Inflammatory macrophage treated with lipopolysaccharide for 1 hour (primary cell): ENCODE results near the gene NMRAL1.

Experiments
- DNase-seq, 2 donors: peaks; one replicate each; pipeline ENCODE4 v3.0.0-alpha.2; 2020 to 2022

Gene NMRAL1

DNA sequence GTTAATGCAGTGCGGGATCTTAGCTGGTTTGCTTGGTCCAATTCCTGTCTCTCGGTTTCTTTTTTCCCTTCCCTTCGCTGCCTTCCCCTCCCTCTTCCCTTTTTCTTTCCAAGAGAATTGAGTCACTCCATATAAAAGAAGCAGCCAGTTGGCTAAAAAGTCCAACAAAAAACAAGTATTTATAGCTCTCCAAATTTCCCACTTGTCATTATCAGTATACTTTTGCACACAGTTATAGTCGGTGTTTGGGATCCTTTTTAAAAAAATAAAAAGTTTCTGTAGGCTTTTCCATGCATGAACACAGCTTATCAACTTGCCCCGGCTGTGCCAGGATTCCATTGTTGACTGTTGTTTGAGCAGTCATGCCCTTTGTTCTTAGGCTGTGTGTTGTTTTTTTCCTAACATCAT is 26.6 kb upstream of the NMRAL1 start:
- DNase-seq, result no peak

DNA sequence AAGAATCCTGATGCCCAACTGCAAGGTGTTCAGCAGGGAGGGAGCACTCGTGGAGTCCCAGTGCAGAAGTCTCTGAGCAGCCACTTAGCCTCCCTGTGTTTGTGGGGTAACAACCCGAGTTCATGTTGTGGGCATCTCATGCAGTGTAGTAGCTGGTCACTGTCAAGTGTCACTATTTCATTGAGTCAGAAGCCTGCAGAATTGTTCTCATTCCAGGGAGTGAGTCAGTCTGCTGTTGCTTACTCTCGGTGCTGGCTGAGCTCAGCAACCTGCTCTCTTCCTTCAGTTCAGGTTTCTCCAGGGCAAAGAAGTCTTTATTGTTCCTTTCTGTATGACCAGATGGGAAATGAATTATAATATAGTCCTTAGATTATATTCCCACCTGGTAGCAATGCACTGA is 25.8 kb upstream of the NMRAL1 start:
- peak in 1 of 2 donors; percentile 25 for DNase-seq

DNA sequence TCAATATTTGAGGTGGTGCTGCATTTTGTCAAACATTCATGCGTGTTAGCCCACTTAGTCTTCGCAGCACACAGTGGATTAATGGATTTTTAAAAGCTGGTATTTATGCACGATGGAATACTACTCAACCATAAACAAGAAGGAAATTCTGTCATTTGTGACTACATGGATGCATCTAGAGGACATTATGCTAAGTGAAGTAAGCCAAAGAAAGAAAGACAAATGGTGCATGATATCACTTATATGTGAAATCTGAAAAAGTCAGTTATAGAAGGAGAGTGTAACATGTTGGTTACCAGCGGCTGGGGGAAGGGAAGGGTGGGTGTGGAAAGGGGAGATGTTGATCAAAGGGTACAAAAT is 24.8 kb upstream of the NMRAL1 start:
- no peak for DNase-seq

DNA sequence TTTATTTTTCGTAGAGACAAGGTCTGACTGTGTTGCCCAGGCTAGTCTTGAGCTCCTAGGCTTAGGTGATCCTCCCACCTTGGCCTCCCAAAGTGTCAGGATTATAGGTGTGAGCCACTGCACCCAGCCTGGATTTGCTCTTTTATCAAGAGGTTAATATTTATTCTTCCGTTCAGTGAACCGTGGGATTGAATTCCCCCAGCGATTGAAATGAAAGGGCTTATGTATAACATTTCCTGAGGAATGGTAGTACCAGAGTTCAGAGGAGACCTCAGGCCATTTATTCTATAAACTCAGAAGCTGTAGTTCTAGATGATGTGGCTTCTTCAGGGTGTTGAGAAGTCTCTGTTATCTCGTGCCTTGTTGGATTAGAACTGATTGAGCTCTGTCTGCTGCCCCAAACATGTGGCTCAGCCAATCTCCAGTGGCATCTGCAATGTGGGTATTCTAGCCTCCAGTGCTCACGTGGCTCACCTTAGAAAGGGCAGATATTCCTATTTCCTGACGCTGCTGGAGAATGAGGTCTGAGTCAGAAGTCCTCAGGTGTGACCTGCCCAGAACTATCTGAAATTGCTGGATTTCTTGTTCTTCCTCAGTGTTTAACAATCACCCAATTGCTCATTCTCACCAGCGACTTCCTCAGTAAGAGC is 24.2 kb upstream of the NMRAL1 start:
- no peak for DNase-seq

DNA sequence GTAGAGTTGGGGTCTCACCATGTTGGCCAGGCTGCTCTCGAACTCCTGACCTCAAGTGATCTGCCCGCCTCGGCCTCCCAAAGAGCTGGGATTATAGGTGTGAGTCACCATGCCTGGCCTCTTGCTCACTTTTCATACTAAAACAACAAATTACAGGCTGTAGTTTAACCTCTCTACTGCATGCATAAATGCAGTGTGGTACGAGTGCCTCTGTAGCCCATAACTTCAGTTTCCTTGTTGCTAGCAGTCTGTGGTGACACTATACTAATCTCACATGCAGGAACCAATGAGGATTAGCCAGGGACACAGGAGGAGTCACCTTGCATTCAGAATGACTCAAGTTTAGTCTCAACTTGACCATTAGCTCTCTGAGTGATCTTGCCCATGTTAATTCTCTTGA is 21.9 kb upstream of the NMRAL1 start:
- no peak for DNase-seq

DNA sequence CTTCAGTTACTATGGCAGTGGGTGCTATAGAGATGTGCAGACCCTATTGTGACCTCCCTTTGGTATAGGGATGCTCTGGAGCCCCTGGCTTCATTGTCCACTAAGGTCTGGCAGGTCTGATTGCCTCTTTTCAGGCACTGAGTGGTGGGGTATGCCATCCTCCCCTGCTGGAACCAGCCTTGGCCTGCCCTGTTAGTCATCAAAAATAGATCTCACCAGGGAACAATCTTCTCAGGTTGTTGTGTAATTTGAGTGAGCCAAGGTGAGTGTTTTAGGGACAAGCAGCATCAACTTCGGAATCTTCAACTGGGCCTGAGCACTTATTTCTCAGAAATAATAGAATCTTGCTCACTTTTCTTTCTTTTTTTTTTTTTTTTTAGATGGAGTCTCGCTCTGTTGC is 21.3 kb upstream of the NMRAL1 start:
- no peak for DNase-seq

DNA sequence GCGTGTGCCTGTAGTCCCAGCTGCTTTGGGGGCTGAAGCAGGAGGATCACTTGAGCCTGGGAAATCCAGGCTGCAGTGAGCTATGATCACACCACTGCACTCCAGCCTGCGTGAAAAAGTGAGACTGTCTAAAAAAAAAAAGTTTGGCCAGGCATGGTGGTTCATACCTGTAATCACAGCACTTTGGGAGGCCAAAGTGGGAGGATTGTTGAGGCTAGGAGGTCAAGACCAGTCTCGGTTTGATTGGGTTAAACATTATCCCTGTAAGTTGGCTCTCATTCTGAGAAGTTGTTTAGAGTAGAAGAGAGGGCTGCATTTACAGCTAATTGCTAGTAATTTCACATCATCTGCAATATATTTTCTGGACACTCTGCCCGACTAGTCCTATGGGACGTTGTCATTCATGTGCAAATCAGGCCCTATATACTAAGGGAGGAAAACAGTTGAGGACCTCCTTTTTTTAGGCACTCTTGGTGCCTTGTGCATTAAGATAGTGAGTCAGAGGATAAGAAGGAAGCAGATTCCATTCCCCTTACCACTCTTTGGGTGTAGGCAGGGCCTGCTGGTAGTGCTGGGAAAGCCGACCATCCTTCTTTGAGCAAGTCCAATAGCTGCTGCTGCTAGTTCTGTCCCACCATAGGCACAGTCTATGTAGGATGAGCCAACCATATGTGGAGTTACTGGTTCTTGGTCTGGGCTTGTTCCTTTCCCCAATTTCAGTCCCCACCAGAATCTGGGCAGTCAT is 20.5 kb upstream of the NMRAL1 start:
- no peak for DNase-seq

DNA sequence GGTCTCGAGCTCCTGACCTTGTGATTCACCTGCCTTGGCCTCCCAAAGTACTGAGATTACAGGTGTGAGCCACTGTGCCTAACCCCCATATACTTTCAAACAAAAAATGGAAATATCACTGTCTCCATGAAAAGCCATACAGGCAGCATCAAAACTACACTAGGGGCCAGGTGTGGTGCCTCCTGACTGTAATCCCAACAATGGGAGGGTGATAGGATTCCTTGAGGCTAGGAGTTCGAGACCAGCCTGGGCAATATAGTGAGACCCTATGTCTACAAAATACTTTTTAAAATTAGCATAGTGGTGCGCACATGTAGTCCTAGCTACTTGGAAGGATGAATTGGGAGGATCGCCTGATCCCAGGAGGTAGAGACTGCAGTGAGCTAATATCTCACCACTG is 17.5 kb upstream of the NMRAL1 start:
- no peak for DNase-seq

DNA sequence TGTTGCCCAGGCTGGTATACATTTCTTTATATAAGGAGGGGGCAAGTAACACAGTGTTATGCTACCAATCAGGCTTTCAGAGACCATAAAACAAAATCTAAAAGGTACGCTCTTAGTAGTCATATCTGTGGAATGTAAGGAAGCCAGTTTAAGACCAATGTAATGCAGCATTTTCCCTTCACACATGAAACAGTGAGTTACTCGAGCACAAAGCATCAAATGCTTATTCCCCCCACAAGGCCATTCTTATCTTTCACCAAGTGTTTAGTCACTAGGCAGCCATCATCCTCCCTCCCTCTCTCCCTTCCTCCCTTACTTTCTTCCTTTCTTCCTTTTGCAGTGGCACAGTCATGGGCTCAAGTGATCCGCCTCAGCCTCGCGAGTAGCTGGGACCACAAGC is 14.6 kb upstream of the NMRAL1 start:
- DNase-seq, result no peak

DNA sequence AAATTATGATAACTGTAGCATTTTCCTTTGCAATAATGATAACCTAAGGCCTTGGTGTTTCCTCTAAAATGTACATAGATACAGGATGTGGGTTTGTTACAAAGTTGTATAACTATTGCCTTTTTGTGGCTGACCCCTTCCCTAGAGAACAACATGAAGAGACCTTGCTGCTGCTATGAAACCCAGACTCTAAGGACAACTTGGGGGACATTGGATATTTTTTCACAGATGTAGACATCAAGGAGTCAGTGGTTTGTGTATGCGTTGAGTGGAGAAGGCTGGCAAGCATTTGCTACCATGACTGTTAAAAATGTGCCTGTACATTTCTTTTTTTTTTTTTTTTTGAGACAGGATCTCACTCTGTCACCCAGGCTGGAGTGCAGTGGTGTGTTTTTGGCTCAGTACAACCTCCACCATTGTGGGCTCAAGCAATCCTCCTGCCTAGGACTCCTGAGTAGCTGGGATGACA is 14.1 kb upstream of the NMRAL1 start:
- DNase-seq, result no peak

DNA sequence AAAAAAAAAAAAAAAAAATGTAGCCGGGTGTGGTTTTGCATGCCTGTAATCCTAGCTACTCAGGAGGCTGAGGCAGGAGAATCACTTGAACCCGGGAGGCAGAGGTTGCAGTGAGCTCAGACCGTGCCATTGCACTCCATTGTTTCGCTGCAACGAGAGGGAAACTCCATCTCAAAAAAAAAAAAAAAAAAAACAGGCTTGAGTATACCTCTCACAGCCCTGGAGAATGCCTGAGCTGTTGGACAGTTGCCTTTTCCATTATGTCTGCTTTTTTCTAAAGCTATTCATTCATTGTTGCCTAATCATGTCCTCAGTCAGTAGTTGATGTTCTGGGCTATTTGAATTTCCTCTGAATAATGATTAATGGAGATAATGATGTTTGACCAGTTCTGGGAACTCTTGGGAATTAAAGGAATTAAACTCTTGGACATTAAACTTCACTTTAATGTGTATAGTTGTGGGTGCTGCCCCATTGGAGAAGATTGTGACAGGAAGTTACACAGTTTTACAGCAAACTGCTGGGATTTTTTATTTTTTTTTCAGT is 13.6 kb upstream of the NMRAL1 start:
- no peak for DNase-seq

DNA sequence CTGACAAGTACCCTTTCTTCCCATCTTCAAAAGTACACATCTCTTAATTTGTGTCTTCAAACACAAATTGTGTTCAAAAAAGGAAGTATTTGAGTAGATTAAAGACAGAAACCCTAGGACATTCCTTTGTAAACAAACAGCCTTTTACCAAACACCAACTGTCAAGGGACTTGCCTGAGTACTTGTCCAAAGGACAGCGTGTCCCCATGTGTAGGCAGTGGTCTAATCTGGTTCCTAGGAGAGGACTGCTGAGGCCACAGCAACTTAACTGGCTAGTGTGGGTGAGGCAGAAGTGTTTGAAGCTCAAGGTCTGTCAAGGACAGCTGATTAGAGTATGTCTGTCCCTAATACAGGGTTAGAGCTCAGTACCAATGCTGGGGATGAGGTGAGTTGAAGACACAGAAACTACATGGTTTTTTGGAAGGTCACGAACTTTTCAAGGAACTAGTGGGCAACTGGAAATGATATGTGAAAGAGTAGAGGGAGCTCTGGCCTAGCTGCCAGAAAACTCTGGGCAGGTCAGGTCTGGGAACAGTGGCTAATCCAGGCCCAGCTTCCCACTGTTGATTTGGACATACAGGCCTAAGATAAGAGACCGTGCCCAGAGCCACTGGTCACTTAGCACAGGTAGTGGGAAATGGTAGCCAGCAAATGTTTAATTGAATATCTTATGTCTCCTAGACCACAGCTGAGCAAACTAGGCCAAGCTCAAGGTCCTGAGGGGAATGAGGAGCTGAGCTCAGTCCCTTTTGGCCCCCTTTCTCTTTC is 11.9 kb upstream of the NMRAL1 start:
- no peak for DNase-seq

DNA sequence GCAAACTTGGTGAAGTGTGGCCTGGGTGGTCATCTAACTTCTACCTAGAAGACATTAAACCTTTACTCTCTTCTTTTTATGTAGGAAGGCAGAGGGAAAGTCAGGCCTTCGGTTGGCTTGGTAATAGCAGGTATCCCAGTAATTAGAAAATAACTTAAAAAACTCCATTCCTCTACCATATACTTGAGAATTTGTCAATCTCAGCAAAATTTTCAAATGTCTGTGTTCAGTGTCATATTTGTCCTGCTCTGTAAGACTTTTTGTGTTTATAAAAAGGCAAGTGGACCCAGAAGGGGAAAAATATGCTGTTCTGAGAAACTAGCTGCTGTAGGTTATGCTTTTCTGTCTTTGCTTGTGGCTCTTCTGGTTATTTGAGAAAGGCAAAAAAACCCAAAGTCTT is 7.5 kb upstream of the NMRAL1 start:
- DNase-seq, result no peak

DNA sequence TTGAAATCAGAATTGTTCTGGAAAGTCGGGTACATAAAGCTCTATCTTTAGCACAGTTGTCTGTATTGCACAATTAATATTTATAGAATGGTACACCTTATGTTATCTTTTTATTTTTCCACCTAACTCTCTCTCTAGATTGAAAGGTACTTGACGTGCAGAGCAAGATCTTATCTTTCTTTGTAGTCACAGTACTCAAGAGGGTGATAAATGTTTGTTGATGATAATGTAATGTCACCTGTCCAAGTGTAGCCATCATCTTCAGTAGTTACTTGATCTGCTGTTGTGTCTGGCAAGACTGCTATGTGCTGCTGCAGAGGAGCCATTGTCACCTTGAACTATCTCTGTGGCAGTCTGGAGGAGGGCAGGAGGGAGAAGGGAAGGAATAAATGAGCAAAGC is 7.1 kb upstream of the NMRAL1 start:
- no peak for DNase-seq

DNA sequence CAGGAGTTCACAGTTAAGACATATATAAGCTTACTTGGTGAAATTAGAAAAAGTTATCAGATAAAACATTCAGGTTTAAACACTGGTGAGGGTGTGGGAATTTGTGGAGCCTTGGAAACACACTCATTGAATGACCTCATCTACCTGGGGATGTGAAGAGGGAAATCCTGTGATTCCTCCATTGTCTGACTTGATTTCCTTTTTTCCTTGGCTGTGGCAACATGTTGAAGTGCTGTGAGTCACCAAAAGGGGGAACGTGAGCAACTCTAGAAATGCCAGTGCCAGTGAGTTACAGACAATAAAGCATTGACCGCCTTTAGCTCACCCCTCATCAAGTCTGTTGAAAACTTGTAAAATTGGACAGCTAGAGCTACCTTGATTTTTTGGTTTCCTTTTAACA is 3.5 kb upstream of the NMRAL1 start:
- peak; percentile 68 to 77 for DNase-seq

DNA sequence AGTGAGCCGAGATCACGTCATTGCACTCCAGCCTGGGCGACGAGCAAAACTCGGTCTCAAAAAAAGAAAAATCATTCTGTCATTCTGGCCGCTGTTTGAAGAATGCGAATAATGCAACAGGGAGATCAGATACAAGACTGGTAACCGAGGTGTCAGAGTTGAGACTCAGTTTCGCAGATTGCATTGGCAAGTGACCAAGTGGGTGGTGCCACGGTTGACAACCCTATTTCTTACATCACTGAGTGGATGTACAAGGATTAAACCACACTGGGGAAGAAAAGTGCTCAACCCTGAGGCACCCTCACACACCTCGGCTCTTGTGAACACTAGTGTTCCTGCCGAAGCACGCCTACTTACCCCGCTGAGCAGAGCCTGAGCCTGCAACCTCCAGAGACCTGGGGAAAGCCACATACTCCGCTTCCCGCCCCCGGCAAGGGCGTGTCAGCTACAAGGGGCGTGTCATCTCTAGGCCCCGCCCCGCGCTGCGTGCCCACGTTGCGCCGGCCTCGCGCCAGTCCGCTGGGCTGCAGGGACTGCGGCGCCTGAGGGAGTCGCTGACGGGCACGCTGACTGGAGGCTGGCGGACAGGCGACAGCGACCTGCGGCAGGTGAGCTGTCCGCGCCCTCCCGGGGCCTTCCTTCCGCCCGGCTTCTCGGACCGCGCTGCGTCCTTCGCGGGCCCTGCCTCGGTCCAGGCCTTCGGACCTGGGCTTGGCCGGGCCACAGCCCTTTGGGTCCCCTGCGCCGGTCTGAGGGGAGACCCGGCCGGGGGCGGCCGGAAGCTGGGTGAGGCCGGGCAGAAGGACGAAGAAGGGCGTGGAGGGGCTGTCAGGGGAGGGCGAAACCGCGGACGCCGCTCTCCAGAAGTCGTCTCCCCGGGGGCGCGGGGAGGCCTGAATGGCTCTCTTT is 1.7 kb upstream of the NMRAL1 start, which contains the start of gene HMOX2:
TSS of gene HMOX2 (plus strand) at position 519 of the 909 bp plus-strand sequence. CDS start 29,127 bp downstream, outside the sequence.
- peak; percentile 92 to 96 for DNase-seq

DNA sequence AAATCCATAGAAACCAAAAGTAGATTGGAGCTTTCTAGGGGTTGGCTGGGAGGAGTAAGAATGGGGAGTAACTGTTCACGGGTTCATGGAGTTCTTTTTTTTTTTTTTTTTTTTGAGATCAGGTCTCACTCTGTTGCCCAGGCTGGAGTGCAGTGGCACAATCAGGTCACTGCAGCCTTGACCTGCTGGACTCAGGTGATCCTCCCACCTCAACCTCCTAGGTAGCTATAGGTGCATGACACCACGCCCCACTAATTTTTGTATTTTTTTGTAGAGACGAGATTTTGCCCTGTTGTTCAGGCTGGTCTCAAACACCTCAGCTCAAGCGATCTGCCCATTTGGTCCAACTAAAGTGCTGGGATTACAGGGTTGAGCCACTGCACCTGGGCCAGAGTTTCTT is 1.5 kb downstream of the NMRAL1 start:
- DNase-seq, result no peak

DNA sequence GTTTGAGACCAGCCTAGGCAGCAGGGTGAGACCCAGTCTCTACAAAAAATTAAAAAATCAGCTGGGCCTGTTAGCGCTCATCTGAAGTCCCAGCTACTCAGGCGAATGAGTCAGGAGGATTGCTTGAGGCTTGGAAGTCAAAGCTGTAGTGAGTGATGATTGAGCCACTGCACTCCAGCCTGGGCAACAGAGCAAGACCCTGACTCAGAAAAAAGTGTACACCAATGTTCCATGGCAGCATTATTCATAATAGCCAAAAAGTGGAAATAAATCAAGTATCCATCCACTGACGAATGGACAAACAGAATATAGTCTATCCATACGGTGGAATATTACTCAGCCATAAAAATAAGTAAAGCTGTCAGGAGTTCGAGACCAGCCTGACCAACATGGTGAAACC is 2.6 kb downstream of the NMRAL1 start:
- DNase-seq, result no peak

DNA sequence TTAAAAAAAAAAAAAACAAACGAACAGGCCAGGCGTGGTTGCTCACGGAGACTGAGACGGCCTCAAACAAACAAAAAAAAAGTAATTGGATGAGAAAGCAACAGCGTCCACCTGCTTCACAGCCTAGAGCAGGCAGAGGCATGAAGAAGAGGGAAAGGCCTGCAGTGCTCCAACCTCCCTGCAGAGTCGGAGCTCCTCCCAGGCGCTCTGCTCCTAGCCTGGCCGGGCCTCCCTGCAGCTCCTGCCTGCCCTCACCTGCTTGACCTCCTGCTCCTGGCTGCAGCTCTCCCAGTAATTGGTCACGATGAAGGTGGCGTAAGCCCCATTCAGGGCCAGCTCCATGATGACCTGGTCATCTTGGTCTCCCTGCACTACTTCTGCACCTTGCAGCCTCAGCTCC is 5.5 kb downstream of the NMRAL1 start:
- DNase-seq, result no peak

DNA sequence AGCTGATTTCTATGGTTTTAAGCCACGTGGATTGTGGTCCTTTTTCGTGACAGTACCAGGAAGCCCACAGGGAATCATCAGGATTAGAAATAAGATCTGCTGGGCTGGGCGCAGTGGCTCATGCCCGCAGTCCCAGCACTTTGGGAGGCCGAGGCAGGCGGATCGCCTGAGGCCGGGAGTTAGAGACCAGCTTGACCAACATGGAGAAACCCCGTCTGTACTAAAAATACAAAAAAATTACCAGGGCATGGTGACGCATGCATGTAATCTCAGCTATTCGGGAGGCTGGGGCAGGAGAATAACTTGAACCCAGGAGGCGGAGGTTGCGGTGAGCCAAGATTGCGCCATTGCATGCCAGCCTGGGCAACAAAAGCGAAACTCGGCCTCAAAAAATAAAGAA is 6.5 kb downstream of the NMRAL1 start:
- no peak for DNase-seq

DNA sequence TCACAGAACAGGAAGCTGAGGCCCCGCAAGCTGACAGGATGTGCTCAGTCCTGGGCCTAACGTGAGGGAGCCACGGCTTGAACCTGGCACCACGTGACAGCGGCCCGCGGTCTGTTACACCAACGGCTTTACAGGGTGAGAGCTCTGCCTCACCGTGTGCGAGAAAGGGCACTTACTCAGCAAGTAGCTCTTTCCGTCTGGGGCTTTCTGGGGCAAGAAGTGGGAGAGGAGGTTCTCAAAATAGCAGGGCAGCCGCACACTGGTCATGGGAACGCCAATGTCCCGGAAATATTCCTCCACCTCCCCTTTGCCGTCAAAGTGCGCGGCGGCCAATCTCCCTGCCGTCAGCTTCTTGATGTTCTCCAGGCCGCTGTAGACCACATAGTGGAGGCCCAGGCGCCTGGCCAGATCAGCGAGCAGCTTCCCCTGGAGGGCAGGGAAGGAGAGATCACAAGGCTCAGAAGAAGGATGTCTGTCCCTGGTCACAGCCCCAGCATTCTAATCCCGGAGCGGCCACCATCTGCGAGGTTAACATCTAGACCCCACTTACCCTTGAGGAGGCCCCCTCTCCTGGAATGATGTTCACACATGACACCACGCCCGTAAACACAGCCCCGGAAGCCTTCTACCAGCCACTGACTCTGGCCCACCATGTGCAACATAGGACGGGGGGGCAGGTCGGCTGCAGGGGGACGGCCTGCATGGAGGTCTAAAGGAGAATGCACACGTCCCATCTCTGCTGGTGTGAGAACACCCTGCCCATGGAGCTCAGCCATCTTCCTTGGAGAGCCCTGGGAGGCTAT is 8.2 kb downstream of the NMRAL1 start:
- DNase-seq, result no peak
